WI38 (cell line): ENCODE data around the gene SYNC.

Experiments
- H3K4me3 ChIP-seq: 2 replicates; pipeline ENCODE4 v1.5.1; 2011; ENCODE audit warnings: low read depth, mild to moderate bottlenecking, control low read depth, low read length
- TF ChIP-seq, protein P1 (sequence below): IDR thresholded peaks from 2 replicates; pipeline ENCODE4 v1.5.1; 2012; ENCODE audit warnings: low read depth, mild to moderate bottlenecking, control low read depth, low read length

The SYNC gene

DNA sequence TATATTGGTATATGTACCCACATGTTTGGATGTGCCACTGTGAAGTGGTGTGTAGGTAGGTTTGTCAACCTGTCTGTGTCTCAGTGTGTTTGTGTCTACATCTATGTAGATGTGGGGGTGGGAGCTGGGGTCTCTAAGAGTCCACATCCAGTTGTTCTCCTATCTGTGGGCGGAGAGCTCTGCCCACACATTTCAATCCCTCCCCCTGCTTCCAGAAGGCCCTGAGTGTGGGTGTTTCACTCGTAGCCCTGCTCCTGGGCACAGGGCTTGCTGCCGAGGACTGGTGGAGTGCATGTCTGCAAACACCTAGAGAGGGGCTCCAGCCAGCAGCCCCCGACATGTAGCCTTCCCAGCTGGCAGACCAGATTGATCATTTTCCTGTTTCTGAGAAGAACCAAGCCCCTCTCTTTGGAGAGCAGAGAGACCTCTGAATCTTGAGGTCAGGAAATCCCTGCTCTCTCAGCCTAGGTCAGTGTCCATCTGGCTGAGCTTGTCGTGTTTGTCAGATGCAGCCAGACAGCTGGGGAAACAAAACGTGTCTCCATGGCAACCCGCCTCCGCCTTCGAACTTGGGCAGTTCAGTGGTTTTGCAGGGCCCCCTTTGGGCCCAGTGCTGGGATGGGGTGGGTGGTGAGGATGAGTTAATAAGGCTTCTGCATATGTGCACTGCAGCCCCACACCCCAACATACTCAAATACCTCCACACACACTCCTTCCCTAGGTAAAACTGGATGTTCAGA, 31.2 kb upstream of the SYNC start:
- no peak overlapping the region for H3K4me3 ChIP-seq
- TF ChIP-seq, protein P1, sequence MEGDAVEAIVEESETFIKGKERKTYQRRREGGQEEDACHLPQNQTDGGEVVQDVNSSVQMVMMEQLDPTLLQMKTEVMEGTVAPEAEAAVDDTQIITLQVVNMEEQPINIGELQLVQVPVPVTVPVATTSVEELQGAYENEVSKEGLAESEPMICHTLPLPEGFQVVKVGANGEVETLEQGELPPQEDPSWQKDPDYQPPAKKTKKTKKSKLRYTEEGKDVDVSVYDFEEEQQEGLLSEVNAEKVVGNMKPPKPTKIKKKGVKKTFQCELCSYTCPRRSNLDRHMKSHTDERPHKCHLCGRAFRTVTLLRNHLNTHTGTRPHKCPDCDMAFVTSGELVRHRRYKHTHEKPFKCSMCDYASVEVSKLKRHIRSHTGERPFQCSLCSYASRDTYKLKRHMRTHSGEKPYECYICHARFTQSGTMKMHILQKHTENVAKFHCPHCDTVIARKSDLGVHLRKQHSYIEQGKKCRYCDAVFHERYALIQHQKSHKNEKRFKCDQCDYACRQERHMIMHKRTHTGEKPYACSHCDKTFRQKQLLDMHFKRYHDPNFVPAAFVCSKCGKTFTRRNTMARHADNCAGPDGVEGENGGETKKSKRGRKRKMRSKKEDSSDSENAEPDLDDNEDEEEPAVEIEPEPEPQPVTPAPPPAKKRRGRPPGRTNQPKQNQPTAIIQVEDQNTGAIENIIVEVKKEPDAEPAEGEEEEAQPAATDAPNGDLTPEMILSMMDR, result no peak

DNA sequence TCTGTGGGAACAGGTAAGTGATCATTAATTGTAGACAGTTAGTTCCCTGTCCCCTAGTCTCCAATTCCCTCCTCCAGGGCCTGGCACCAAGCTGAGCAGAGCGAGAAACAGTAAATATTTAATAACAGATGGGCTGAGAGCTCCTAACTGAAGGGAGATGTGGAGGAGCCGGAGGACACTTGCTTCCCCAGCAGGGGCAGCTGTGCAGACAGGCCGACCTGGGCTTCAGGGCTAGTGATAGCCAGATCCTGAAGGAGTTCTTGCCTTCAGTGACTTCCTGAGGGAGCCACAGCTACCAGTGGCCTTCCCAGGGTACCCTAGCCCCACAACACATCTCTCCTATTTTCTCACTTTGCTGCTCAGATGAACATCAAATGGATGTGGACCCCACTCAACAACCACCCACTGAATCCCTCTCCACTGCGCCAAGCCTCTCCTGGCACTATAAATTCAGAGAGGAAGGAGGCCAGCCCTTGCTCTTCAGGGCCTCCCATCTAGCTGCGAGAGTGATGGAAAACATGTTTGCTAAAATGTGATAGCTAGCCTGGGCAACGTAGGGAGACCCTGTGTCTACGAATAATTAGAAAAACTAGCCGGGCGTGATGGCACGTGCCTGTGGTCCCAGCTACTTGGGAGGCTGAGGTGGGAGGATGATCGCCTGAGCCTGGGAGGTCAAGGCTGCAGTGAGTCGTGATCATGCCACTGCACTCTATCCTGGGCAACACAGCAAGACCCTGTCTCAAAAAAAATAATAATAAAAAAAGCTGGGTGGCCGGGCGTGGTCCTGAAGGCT, 26.9 kb upstream of the SYNC start:
- H3K4me3 ChIP-seq, result no peak overlapping the region
- TF ChIP-seq, protein P1, result no peak

DNA sequence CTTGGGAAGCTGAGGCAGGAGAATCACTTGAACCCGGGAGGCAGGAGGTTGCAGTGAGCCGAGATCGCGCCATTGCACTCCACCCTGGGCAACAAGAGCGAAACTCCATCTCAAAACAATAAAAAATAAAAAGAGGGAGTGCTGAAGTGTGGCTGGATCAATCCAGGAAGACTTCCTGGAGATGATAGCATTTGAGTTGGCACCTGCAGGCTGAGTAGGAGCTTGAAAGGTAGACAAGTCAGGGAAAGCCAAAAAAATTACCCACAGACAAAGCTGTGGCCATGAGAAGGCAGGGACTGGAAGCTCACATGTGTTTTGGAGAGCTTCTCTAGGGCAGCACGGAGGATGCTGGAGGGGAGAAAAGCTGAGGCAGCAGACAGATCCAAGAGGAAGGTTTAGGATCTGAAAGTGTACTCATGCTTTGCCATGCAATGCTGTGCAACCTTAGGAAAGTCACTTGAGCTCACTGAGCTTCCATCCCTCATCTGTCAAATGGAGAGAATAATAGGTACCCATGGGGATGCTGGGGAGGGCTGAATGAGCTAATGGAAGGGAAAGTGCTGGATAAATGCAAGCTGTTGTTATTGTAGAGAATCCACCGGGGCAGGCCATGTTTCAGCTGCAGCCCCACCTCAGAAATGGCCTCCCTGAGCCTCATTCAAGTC, 26.0 kb upstream of the SYNC start:
- no peak overlapping the region for H3K4me3 ChIP-seq
- TF ChIP-seq, protein P1, result no peak

DNA sequence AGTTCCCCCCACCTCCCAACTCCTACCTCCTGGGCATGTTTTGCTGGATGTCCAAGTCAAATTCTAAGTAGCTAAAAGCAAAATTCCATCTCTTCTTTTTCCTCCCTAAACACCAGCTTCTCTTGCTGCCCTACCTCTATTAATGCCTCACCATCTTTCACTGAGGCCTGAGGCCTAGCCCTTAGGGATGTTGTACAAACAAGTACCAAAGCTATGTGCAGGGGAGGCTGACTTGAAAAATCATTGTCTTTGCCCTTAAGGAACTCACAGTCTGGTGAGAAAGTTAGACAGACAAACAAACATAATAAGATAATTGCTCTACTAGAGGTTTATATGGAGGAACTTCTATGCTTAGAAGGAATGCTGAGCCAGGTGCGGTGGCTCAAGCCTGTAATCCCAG, 25.3 kb upstream of the SYNC start:
- no peak overlapping the region for H3K4me3 ChIP-seq

DNA sequence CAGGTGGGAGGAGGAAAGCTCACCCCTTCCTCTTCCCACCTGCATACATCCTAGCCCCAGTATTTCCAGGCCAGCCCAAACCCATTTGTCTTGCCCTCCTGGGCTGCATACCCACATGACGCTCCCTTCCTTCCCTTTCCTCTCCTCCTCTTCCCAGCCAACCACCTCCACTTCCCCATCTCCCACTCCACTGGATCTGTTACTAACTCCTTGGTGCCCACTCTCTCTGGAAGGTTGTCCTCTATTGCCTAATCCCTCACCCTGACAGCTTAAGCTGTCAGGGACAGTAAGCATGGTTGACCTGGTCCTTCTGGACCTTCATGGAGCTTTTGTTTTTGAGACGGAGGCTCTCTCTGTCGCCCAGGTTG, 23.0 kb upstream of the SYNC start:
- TF ChIP-seq, protein P1, result no peak
- H3K4me3 ChIP-seq, result no peak overlapping the region

More for the DNA sequence above, 25.3 kb upstream of the SYNC start:
- TF ChIP-seq, protein P1, result no peak

DNA sequence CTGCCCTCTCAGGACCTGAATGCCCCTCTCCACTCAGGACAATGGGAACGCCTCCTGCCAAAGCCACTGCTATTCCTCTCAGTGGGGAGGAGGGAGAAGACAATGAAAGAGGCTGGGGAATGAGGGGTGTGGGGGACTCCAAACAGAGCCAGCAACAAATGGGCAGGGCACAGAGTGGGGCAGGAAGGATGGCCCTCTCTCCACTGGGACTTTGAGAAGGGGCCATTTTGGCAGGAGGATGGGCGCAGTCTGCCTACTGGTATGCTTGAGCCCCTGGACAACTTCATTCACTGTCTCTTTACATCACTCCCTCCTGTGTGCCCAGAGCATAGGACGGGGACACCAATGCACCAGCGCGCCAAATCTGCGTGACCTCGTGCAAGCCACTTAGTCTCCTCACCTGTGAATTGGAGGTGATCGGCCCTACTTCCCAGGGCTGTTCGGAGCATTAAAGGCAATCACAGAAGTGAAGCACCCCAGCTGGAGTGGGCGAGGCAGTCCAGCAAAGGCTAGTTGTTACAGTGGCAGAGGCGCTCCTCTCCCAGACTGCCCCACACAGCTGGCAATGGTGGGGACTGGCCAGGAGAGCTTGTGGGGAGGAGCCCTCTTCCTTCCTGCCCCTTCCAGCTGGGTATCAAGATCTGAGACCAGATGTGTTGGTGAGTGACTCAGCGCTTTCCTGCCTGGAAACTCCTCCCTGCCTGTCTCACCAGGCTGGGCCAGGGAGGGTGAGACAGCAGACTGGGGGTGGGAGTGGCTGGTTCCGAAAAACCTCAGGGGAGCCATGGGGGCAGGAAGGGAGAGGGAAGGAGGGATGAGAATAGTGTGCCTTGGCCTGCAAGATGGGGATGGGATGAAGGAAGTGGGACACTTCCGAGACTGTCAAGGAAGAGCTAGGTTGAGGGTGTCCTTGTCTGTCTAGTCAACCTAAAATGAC, 22.4 kb upstream of the SYNC start:
- no peak overlapping the region for H3K4me3 ChIP-seq

More for the DNA sequence above, 22.4 kb upstream of the SYNC start:
- TF ChIP-seq, protein P1, result no peak
